Loucy (cell line): ENCODE results near the gene ROBO2.

Experiments used
- H2AFZ ChIP-seq: fragments of 200-600 bp; sonication (generic); 2 replicates; pipeline ENCODE4 v1.6.0; 2016; ENCODE audit warnings: antibody characterized with exemption, mild to moderate bottlenecking, low read length, moderate library complexity
- H3F3A ChIP-seq: fragments of 200-600 bp; 2 replicates; pipeline ENCODE4 v1.6.0; 2016; ENCODE audit warnings: antibody characterized with exemption, low read depth, mild to moderate bottlenecking
- H3K27me3 ChIP-seq: fragments of 200-600 bp; sonication (generic); 2 replicates; pipeline ENCODE4 v1.6.1; 2014; ENCODE audit warnings: low read length, mild to moderate bottlenecking; ENCODE audit not compliant: insufficient read depth, poor library complexity, severe bottlenecking
- H3K36me3 ChIP-seq: fragments of 200-600 bp; sonication (generic); 2 replicates; pipeline ENCODE4 v1.6.1; 2016; ENCODE audit warnings: low read length; ENCODE audit not compliant: insufficient read depth
- H3K4me1 ChIP-seq: fragments of 200-600 bp; sonication (generic); 2 replicates; pipeline ENCODE4 v1.5.1; 2014; ENCODE audit warnings: low read length, mild to moderate bottlenecking; ENCODE audit not compliant: insufficient read depth, poor library complexity, severe bottlenecking
- H3K4me2 ChIP-seq: fragments of 200-600 bp; sonication (generic); 2 replicates; pipeline ENCODE4 v1.6.0; 2014; ENCODE audit warnings: antibody characterized with exemption, low read length, low read depth, mild to moderate bottlenecking; ENCODE audit not compliant: poor library complexity, severe bottlenecking
- H3K4me3 ChIP-seq: fragments of 200-600 bp; sonication (generic); 2 replicates; pipeline ENCODE4 v1.5.1; 2014; ENCODE audit warnings: low read length, mild to moderate bottlenecking, mixed read lengths; ENCODE audit not compliant: poor library complexity, severe bottlenecking
- H3K79me2 ChIP-seq: fragments of 200-600 bp; sonication (generic); 2 replicates; pipeline ENCODE4 v1.6.1; 2014; ENCODE audit warnings: low read length; ENCODE audit not compliant: insufficient read depth
- H3K9ac ChIP-seq: fragments of 200-600 bp; sonication (generic); 2 replicates; pipeline ENCODE4 v1.6.0; 2014; ENCODE audit warnings: mild to moderate bottlenecking, low read depth, low read length, moderate library complexity; ENCODE audit not compliant: poor library complexity, severe bottlenecking
- H3K9me2 ChIP-seq: fragments of 200-600 bp; sonication (generic); replicated peaks from 2 replicates; pipeline ENCODE4 v1.6.1; 2016; ENCODE audit warnings: low read depth, low read length, mixed read lengths
- H3K9me3 ChIP-seq: fragments of 200-600 bp; sonication (generic); 2 replicates; pipeline ENCODE4 v1.6.1; 2014; ENCODE audit warnings: mild to moderate bottlenecking, antibody characterized with exemption, low read length, low read depth; ENCODE audit not compliant: insufficient read depth
- H4K20me1 ChIP-seq: fragments of 200-600 bp; sonication (generic); 2 replicates; pipeline ENCODE4 v1.6.0; 2014; ENCODE audit warnings: antibody characterized with exemption, low read length, mild to moderate bottlenecking; ENCODE audit not compliant: insufficient read depth, poor library complexity, severe bottlenecking
- CTCF ChIP-seq: fragments of 200-600 bp; sonication (generic); conservative IDR thresholded peaks from 2 replicates; pipeline ENCODE4 v1.5.1; 2014; ENCODE audit warnings: mild to moderate bottlenecking, antibody characterized with exemption, low read length
- EZH2phosphoT487 ChIP-seq: fragments of 200-600 bp; IDR thresholded peaks from 2 replicates; pipeline ENCODE4 v1.6.1; 2018; ENCODE audit warnings: antibody characterized with exemption, mild to moderate bottlenecking, moderate library complexity, borderline replicate concordance

The ROBO2 gene

GRCh38 chr3:77279276-77279675, 239.4 kb downstream of the ROBO2 start:
- H2AFZ ChIP-seq: no peak overlapping the region
- TF ChIP-seq EZH2phosphoT487: no peak
- no peak for TF ChIP-seq CTCF

GRCh38 chr3:77281721-77282120, 241.8 kb downstream of the ROBO2 start:
- Histone ChIP-seq H3K36me3 (no peaks in the 10 kb centered on the region), H3F3A (no peaks in the 10 kb centered on the region), H3K4me2 (no peak overlapping the region), H3K79me2 (no peaks in the 10 kb centered on the region), H2AFZ (no peak overlapping the region), H4K20me1 (no peaks in the 10 kb centered on the region), H3K4me1 (no peaks in the 10 kb centered on the region), H3K9me2 (no peaks in the 10 kb centered on the region), H3K9me3 (no peaks in the 10 kb centered on the region), H3K27me3 (no peaks in the 10 kb centered on the region), H3K4me3 (no peak overlapping the region), H3K9ac (no peak overlapping the region)
- no peak for TF ChIP-seq EZH2phosphoT487
- no peak for TF ChIP-seq CTCF

More at GRCh38 chr3:77279276-77279675, 239.4 kb downstream of the ROBO2 start:
- H3K27me3 ChIP-seq: no peaks in the 10 kb centered on the region
- no peak overlapping the region for H3K4me2 ChIP-seq
- no peaks in the 10 kb centered on the region for H3K79me2 ChIP-seq
- H3K9me2 ChIP-seq: no peaks in the 10 kb centered on the region
- H3F3A ChIP-seq: no peaks in the 10 kb centered on the region
- no peaks in the 10 kb centered on the region for H3K4me1 ChIP-seq
- H3K4me3 ChIP-seq: no peak overlapping the region
- no peak overlapping the region for H3K9ac ChIP-seq
- no peaks in the 10 kb centered on the region for H4K20me1 ChIP-seq
- no peaks in the 10 kb centered on the region for H3K36me3 ChIP-seq
- no peaks in the 10 kb centered on the region for H3K9me3 ChIP-seq

- H3K9me3 ChIP-seq: no peaks in the 10 kb centered on the region
- TF ChIP-seq EZH2phosphoT487: no peak
- TF ChIP-seq CTCF: no peak
- H3K4me2 ChIP-seq: no peak overlapping the region
- H3K36me3 ChIP-seq: no peaks in the 10 kb centered on the region
- H3K27me3 ChIP-seq: no peaks in the 10 kb centered on the region
- no peaks in the 10 kb centered on the region for H3K79me2 ChIP-seq
- H3K9me2 ChIP-seq: no peaks in the 10 kb centered on the region
- H3K4me1 ChIP-seq: no peaks in the 10 kb centered on the region
- no peak overlapping the region for H3K4me3 ChIP-seq
- H3F3A ChIP-seq: no peaks in the 10 kb centered on the region
- no peak overlapping the region for H3K9ac ChIP-seq
- H2AFZ ChIP-seq: no peak overlapping the region
- H4K20me1 ChIP-seq: no peaks in the 10 kb centered on the region
These were observed 243.2 kb downstream of the ROBO2 start for GRCh38 chr3:77283108-77283507.
